Epidermal melanocyte (primary cell): ENCODE data around the gene CDK2AP2.
"Not testable (repeated sequence)": the region's sequence is repeated elsewhere in the genome, so short reads cannot be mapped to it uniquely, and the experiment has no call there.

Source experiments
- DNase-seq: peaks from one replicate; pipeline ENCODE4 v3.0.0; 2011; ENCODE audit warnings: low spot score; ENCODE audit not compliant: insufficient read length

Gene CDK2AP2

DNA sequence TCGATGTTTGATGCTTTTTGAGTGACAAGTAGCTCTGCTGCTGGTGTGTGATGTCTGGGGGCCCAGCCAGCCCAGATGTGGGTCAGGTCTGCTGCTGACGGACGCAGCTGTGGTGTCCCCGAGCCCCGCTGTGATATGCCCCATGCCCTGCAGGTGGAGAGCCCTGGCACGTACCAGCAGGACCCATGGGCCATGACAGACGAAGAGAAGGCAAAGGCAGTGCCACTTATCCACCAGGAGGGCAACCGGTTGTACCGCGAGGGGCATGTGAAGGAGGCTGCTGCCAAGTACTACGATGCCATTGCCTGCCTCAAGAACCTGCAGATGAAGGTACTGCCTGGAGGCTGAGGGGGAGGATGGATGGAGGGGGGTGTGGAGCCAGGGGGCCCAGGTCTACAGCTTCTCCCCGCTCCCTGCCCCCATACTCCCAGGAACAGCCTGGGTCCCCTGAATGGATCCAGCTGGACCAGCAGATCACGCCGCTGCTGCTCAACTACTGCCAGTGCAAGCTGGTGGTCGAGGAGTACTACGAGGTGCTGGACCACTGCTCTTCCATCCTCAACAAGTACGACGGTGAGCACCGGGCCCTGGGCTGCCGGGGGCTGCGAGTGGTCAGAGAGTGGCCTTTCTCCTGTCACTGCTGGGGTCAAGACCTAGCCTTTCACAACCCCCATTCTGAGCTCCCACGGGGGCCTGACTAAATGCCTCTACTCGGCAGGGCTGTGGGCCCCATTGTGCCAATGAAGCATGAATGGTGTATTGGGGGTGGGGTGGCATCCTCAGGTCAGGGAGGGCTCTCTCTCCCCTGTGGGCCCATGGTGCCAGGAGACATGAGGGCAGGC, 17.9 kb downstream of the CDK2AP2 start:
- DNase-seq, result no peak

- DNase-seq, result no peak
Measured at GRCh38 chr11:67489203-67489884, 18.6 kb downstream of the CDK2AP2 start.

DNA sequence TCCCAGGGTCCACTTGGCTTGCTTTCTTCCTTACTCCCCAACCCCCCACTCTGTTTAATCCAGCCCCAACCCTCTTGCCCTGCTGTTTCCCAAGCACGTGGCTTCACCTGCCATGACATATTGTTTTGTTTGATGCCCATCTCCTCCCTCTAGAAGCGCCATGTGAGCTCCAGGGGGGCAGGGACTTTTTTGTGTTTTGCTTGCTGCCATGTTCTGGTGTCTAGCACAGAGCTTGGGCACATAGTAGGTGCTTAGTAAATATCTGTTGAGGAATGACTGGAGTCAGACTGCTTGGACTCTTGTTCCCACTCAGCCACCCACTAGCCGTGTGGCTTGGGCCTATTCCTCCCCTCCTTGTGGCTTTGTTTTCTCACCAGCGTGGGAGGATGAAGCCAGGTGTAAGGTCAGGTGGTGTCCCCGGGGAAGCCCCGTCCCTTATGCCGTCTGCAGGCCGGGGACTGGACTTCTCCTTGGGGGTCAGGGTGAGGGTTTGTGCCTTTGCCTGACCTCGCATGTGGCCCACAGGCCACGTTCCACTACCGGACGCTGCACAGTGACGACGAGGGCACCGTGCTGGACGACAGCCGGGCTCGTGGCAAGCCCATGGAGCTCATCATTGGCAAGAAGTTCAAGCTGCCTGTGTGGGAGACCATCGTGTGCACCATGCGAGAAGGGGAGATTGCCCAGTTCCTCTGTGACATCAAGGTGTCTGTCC, 21.3 kb downstream of the CDK2AP2 start:
- peak; percentile 7 for DNase-seq

GRCh38 chr11:67485873-67486361, 22.0 kb downstream of the CDK2AP2 start:
- not testable (repeated sequence) for DNase-seq

DNA sequence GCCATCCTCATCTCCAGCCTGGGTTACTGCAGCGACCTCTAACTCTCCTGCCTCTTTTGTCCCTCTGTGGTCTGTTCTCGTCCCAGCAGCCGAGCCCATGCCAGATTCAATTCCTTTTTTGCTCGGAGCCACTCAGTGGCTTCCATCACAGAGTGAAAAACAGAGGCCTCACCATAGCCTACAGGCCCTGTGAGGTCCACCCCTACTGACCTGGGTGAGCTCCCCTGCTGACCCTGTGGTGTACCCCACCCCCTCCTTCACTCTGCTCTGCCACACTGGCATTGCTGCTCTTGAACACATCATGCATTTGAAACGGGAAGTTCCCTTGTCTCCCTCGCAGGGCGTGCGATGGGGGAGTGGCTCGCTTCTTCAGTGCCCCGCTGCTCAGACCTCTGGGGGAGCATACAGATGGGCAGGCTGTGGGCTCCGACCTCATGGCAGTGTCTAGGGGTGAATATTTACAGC, 23.1 kb downstream of the CDK2AP2 start:
- no peak for DNase-seq

DNA sequence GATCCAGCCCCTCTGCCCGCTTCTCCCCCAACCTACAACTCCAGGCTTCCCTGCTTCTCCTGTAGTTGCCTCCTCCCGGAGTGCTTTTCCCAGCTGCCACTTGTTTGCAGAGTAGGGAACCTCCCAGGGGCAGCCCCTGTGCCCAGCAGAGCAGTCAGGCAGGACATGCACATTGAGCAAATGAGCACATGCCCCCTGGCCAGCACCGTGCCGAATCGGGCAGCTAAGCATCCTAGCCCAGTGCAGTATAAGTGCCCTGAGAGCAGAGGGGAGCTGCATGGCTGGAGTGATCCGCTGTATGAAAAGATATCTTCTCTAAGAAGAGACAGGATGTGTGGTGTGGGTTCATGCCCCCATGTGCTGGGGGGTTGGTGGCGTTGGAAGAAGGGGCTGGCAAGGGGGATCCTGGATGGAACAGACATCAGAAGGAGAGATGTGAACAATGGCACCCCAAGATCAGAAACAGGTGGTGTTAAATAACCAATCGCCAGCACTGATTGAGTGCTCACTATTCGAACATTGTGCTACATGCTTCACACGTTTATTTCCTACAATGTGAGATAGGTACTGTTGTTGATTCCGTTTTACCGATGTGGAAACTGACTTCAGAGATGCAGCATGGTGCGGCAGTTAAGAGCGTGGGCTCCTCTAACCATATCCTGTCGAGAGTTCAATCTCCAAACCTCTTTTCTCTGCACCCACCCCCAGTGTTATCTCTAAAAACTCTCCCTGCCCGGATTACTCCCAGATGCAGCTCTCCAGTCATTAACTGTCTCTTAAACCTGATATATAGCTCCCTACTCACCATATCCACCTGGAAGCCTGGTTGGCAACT, 23.9 kb downstream of the CDK2AP2 start:
- no peak for DNase-seq

DNA sequence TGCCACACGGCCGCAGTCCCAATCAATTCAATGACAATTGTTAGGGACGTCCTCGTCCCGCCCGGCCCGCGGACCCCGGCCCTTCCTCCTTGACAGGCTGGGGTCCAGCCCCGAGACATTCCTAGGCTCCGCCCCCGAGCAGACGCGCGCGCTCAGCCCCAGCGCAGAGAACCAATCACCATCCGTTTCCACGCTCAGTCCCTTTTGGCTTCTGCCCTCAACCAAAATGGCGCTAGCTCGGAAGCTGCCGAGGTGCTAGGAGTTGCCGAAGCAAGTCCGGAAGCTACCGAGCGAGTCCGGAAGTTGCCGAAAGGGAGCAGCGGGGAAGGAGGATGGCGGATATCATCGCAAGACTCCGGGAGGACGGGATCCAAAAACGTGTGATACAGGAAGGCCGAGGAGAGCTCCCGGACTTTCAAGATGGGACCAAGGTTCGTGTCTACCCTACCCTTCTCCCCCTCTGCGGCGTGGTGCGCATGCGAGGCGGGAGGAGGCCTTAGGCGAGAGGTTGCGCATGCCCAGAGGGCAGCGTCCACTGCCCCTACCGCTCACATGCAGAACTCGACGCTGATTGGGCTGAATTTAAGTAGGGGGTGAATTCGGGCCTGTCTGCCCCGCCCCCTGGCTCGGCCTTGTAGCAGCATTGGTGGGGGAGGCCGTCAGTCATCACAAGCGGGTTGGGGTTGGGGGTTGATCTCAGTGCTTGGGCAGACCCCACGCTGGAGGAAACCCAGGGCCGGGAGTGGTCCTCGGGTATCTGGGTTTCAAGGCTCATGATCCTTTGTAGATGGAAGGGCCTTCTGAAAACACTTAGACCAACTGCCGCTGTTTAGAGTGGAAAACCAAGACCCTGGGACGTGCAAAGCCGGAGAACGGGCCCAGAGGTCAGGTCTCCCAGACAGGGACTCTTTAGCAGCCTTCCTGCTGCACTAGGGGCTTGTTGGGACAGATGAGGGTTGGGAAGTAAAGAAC, 24.8 kb downstream of the CDK2AP2 start, which contains the start of gene AIP:
Gene AIP, plus strand, starts transcription at position 200 of the 972 bp plus-strand sequence. Its CDS starts 133 bp downstream, at position 333.
- peak; percentile 100 for DNase-seq

DNA sequence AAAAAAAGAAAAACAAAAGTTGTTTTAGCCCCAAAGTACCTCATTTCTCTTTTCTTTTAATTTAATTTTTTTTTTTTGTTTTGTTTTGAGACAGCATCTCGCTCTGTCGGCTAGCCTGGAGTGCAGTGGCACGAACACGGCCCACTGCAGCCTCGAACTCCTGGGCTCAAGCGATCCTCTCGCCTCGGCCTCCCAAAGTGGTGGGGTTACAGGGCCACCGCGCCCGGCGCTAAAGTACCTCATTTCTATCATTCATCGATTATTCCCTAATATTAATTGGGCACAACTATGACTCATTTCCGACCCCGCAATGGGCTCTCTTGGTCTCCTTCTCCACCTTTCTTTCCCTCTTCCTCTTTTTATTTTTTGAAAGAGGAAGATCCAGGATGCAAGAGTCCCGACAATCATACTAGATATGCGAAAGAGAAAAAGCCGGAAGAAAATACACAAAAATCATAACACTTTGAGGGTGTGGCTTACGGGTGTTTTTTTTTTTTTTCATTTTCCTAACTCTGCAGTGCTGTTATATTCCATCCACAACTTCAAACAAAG, 25.6 kb downstream of the CDK2AP2 start:
- no peak for DNase-seq

- DNase-seq, result not testable (repeated sequence)
Measured at GRCh38 chr11:67477344-67478050, 30.5 kb downstream of the CDK2AP2 start.

- DNase-seq, result not testable (repeated sequence)
Measured at GRCh38 chr11:67476692-67477091, 31.3 kb downstream of the CDK2AP2 start.

DNA sequence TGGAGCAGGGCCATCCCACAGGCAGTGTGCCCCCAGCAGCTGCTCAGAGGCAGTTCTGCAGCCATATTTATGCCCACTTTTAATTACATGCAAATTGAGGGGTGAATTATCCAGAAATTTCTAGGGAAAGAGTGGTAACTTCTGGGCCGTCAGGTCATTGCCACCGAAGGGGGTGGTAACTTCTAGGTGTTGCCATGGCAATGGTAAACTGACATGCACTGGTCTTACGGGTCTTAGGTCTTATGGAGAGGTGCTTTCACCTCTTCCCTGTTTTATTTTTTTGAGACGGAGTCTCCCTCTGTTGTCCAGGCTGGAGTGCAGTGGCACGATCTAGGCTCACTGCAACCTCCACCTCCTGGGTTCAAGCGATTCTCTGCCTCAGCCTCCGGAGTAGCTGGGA, 35.1 kb downstream of the CDK2AP2 start:
- no peak for DNase-seq

GRCh38 chr11:67470337-67471002, 37.5 kb downstream of the CDK2AP2 start:
- no peak for DNase-seq

- DNase-seq, result no peak
Measured at GRCh38 chr11:67469508-67469811, 38.5 kb downstream of the CDK2AP2 start.

DNA sequence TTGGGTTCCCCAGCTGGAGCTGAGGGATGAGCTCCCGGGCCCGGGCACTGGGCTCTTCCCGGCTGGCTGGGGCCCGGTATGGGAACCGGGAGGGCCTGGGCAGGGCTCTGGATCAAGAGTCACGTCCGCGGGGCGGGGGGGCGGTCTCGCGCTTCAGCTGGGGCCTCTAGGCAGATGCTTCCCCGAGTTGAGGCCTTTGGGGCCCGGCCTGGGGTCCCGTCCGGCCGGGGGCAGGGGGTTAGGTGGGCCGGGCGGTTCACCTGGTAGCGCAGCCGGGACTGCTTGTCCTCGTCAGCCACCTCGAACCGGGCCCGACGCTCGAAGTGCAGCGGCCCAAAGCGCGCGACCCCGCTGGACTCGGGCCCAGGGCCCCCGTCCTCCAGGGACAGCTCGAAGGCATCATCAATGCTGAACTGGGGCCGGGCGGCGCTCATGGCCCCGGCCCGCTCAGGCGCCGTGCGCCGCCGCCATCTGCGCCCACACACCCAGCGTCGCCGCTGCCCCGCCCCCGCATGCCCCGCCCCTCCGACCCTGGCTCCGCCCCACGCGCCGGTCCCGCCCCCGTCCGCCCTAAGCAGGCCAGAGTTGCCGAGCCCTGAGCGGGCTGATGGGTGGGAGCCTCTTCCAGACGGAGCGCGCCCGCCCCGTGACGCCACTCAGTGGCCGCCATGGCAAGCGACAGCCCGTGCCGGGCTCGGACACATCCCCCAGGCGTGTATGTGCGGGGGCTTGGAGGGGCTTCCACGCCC, 39.0 kb downstream of the CDK2AP2 start, which contains the start of gene TMEM134:
Gene TMEM134, minus strand, starts transcription at position 493 of the 749 bp plus-strand sequence. Its CDS starts 59 bp downstream, at position 434.
- DNase-seq, result peak; percentile 94

DNA sequence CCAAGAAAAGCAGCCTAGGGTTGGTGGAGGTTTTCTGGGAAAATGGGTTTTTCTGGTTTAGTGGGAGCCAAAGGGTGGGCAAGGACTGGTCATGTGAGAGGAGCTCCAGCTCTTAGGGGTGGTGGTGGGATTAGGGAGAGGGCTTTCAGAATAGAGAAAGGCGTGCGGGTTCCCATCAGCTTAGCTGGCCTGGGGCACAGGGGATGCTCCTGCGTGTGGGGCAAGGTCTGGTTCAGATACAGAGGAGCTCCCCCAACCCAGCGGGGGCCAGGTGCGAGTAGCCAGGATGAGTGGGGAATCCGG, 39.6 kb downstream of the CDK2AP2 start:
- DNase-seq, result no peak

DNA sequence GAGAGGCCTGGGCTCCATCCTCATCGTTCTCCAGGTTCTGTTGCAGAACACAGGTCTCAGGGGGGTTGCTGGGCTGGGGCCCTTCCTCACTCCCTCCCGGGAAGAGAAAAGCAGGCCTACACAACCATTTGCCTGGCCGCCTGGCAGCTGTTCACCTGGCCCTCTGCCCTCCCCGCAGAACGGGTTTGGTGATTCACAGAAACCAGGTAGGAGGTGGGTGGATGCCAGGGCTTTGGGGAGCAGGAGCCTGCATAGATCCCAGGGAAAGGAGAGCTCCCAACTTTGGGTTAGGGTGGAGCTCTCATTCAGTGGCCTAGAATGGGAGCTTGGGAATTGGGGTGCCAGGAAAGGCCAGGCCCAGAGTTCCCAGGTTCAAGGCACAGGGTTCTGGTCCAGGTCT, 39.9 kb downstream of the CDK2AP2 start:
- no peak for DNase-seq

DNA sequence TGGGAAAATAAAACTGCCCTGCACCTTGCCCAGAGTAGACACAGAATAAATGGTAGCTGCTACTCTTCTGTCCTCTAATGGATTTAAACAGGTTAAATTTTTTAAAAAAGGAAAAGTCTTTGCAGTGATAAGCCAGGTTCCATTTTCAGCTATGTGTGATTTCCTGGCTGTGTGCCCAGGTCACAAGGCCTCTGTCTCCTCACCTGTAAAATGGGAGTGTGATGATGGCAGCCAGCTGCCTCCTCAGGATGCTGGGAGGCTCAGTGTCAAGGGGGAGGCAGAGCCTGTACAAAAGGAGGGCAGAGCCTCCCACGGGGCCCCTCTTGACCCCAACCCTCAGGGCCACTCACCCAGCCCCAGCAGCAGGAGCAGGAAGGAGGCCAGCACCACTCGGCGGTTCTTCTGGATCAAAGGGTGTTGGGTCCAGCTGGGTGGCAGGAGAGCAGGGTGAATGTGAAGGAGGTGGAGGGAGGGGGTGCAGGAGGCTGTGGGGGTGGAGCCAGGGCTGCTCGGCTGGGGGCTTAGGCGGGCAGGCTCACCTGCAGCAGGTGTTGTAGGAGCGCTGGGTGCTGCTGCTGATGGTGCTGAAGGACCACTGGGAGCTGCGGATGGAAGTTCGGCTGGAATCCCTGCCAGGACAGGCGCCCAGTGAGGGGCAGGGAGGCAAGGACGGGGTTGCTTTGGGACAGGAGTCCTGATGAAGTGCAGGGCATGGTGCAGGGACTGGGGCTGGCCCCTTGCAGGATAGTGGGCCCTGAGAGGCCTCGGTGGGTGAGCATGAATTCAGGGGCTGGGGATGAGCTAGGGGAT, 40.8 kb downstream of the CDK2AP2 start:
- DNase-seq, result no peak
